ENCODE data around the gene AFAP1. TPM values are rescaled to one million over a fixed set of nuclear protein-coding genes. Genes with fewer than 3 reads are reported as not detected.

Gene AFAP1
- total RNA-seq, 1 donor from 2014 or later = 29.5 TPM

- DNase-seq (ENCODE audit: low spot score) = no peak
Observed at GRCh38 chr4:7915875-7916242, 23.8 kb downstream of the AFAP1 start.

GRCh38 chr4:7912826-7913225, 26.8 kb downstream of the AFAP1 start:
- no peak for DNase-seq (ENCODE audit: low spot score)

GRCh38 chr4:7910952-7911578, 28.6 kb downstream of the AFAP1 start:
- peak; percentile 63 for DNase-seq (ENCODE audit: low spot score)

GRCh38 chr4:7910263-7910896, 29.3 kb downstream of the AFAP1 start:
- DNase-seq (ENCODE audit: low spot score) = no peak

GRCh38 chr4:7909463-7910262, 30.0 kb downstream of the AFAP1 start:
- DNase-seq (ENCODE audit: low spot score) = no peak

GRCh38 chr4:7908668-7909067, 31.0 kb downstream of the AFAP1 start:
- DNase-seq (ENCODE audit: low spot score) = no peak

- DNase-seq (ENCODE audit: low spot score) = no peak
Observed at GRCh38 chr4:7907142-7907541, 32.5 kb downstream of the AFAP1 start.

- DNase-seq (ENCODE audit: low spot score) = no peak
Observed at GRCh38 chr4:7906171-7906701, 33.4 kb downstream of the AFAP1 start.

GRCh38 chr4:7904952-7905915, 34.4 kb downstream of the AFAP1 start:
- DNase-seq (ENCODE audit: low spot score) = no peak

GRCh38 chr4:7903791-7904516, 35.7 kb downstream of the AFAP1 start:
- DNase-seq (ENCODE audit: low spot score) = no peak

GRCh38 chr4:7902826-7903225, 36.8 kb downstream of the AFAP1 start:
- DNase-seq (ENCODE audit: low spot score) = no peak

- DNase-seq (ENCODE audit: low spot score) = no peak
Observed at GRCh38 chr4:7902101-7902553, 37.5 kb downstream of the AFAP1 start.

GRCh38 chr4:7901311-7901885, 38.3 kb downstream of the AFAP1 start:
- no peak for DNase-seq (ENCODE audit: low spot score)

- DNase-seq (ENCODE audit: low spot score) = no peak
Observed at GRCh38 chr4:7900334-7900909, 39.2 kb downstream of the AFAP1 start.

- DNase-seq (ENCODE audit: low spot score) = no peak
Observed at GRCh38 chr4:7899184-7899869, 40.3 kb downstream of the AFAP1 start.

GRCh38 chr4:7898385-7898784, 41.3 kb downstream of the AFAP1 start:
- DNase-seq (ENCODE audit: low spot score) = no peak

GRCh38 chr4:7897811-7898210, 41.9 kb downstream of the AFAP1 start:
- no peak for DNase-seq (ENCODE audit: low spot score)

GRCh38 chr4:7894677-7895181, 44.9 kb downstream of the AFAP1 start:
- no peak for DNase-seq (ENCODE audit: low spot score)

GRCh38 chr4:7894098-7894676, 45.5 kb downstream of the AFAP1 start:
- no peak for DNase-seq (ENCODE audit: low spot score)
